ELF-1 (cell line): Measurements from ENCODE around the gene TOP1.
"Not testable (repeated sequence)": the region's sequence is repeated elsewhere in the genome, so short reads cannot be mapped to it uniquely, and the experiment has no call there.

ENCODE experiments used
- DNase-seq: peaks from one replicate; pipeline ENCODE4 v3.0.0-alpha.2; 2016; ENCODE audit warnings: low read depth, low spot score

Gene TOP1

DNA sequence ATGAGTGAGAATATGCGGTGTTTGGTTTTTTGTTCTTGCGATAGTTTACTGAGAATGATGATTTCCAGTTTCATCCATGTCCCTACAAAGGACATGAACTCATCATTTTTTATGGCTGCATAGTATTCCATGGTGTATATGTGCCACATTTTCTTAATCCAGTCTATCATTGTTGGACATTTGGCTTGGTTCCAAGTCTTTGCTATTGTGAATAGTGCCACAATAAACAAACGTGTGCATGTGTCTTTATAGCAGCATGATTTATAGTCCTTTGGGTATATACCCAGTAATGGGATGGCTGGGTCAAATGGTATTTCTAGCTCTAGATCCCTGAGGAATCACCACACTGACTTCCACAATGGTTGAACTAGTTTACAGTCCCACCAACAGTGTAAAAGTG lies 99.7 kb downstream of the TOP1 start:
- DNase-seq: not testable (repeated sequence)

DNA sequence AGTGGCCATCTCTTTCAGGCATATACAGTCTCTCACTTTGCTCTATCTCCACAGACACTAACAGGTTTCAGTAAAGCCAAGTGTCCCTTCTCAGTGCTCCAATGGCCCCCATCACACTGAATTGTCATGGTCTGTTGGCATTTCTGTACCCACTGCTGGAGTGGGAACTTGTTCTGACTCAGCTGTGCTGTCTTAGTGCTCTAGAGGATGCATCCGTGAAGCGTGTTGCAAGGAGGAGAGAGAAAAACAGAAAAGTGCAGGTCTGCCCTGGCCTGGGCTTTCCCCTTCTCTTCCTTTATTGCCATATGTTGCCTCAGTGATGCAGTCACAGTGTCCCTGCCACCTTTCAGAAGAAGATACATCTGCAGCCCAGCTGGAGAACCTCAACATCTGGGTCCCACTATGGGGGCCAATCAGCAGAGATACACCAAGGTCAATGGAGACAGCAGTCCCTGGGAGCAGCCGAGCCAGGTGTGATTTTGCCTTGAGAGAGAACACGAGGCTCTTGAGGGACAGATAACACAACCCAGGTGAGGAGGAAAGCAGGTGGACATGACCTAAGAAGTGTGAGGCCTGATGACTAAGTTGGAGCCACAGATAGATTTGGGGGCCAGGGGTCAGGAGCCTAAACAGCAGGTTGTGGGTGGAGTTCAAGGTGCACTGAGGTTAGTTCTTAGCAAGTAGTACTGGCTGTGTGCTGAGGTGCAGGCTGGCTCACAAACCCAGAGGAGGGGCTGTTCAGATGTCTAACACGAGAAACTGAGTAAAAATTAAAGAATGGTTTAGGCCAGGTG lies 103.2 kb downstream of the TOP1 start:
- no peak for DNase-seq

DNA sequence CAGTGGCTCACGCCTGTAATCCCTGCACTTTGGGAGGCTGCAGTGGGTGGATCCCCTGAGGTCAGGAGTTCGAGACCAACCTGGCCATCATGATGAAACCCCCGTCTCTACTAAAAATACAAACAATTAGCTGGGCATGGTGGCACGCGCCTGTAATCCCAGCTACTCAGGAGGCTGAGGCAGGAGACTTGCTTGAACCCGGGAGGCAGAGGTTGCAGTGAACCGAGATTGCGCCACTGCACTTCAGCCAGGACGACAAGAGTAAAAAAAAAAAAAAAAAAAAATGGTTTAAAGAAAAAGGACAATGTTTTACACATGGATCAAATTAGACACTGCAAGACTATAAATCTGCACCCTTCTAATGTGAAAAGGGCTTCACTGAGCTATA lies 103.8 kb downstream of the TOP1 start:
- DNase-seq: not testable (repeated sequence)

DNA sequence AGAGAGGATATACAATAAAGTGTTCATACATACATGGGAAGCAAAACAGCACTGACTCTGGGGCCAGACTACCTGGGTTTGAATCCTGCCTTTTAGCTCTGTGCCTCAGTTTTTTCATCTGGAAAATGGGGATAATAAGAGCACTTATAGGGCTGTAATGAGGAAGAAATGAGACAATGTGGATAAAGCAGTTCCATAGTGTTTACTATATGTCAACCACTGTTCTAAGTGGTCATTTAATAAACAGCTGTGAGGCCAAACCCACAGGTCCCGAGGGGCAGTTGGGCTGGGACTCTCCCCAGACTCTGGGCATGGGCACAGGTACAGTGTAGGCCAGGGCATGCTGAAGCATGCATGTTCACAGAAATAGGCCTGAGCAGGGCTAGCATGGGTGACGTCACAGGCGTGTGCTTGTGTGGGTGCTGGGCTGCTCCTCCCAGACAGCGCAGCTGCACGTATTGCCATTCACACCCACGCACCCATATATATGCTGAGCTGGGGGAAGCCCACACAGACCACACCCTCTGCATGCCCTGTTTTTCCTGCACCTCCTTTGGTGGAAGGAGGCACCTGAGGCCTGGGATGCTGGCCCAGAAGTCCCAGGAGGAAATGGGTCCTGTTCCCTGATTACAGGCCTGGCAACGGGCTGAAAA lies 105.2 kb downstream of the TOP1 start:
- DNase-seq: no peak

DNA sequence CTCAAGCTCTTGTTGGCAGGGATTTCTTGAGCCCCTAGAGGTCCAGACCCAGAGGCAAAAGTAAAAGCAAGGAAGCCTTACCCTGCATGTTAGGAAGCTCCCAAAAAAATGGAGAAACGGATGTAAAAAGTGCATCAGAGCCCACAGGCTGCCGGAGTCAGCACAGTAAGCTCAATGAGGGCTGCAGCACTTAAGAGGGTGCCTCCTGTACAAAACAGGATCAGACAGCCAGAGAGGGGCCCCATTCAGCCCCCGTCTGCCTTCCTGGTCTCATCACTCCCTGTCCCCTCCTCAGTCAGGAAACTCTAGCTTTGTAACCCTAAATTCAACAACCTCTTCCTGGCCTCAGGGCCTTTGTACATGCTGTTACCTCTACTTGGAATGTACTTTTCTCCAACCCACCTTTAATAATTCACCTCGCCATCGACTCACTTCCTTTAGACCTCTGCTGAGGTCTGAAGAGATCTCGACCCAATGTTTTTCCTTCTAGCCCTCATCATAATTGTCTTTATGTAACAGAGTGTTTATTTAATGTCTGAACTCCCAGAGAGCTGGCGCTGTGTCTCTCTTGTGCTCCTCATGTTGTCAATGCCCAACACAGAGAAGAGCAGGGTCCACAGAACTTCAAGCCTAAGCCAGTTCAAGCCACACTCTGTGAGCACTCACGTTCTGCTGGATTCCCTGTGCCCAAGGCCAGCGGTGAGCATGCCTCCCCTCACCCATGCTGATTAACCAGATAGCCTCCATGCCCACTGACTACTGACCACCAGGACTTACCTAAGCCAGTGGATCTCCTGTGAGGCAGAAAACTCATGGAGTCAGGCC lies 106.0 kb downstream of the TOP1 start:
- no peak for DNase-seq

DNA sequence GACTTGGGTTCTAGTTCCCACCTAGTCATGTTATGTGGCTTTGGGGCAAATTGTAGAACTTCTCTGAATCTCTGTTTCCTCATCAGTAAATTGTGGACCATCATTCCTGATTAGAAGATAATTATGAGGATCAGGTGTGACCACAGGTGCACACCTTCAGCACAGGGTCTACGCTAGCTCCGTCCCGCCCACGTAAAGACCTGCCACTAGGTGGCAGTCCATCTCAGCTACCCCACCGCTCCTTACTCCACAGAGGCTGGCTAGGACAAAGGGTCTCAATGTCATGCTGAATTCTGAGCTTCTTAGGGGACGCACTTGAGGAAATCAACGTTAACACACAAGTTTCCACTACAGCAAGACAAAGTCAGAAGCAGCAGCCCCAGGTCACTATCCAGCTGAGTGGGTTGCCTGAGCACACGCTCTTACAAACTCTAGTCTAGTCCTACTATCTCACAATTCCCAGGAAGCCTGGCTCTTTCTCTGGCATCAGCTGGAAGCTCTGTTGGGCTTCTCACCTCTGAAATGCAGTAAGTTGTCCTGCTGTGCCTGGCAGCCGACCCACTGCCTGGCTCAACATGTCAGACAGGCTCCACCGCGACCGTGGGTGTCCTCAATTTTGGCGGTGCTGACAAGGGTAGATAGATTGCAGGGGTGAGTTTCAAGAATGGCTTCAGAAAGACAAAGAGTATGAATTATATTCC lies 106.7 kb downstream of the TOP1 start:
- peak; percentile 86 for DNase-seq

DNA sequence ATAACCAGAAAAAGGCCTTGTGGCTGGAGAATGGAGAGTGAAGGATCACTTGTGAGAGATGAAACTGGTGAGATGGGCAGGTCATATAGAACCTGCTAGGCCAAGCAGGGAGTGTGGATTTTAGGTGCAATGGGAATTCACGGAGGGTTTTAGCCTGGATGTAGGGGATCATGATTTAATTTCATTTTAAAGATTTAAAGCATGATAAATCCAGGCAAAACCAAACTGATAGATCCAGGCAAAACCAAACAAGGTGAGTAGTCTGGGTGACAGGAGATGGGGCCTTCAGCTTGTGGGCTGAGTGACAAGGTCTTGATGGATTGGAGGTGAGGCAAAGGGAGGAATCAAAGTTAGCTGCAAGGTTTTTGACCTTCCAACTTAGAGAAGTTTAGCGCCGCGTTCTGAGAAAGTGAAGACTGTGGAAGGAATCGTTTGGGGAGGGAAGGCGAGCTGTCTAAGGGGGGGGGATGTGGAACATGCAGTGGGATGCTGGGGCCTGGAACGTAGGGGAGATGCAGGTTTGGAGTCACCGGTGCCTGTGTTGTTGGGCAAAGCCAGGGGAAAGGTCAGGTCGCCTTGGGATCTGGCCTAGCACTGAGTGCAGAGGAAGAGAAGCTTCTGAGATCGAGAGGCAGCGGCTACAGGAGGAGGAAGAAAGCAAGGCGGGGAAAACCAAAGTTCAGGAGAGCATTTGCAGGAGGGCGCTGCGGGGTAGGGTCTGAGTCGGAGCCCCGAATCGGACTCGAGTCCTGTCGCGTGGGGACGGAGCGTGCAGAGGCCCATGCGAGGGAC lies 107.5 kb downstream of the TOP1 start:
- no peak for DNase-seq

DNA sequence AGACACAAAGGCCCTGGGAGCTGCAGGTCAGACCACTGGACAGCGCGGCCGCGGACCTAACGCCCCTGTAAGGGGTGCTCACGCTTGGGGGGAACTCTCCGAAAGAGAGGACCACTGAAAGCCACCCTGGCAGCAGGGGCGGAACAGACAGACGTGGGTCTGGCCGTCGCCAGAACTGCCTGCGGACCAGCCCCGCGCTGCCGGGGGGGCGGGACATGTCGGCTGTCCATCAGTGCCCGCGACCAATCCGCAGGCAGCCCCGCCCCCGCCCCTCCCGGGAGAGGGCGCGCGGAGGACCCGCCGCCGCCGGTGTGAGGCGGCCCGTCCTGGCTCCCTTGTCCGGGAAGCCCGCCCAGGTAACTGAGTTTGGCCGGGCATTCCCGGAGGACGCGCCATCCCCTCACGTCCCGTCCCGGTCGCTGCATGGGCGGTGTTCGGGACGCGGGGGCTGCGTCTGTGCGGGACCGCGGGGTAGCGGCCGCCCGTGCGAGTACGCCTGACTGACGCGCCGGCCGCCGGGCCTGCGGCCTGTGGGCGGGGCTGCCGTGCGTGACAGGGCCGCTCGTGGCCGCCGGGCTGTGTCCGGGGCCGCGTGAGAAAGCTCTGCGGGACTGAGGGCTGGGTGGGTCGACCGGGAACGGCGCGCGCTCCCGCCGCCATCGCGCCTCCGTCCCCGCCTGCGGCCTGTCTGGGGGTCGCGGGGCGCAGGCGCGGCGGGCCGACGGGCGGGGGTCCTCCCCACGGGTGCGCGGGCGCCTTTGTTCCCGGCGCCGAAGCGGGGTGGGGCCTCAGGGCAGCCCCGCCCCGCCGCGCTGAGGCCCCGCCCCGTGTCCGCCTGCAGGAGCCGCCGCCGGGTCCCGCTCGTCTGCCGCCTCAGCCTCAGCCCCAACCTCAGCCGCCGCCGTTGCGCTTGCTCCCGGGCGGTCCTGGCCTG lies 108.3 kb downstream of the TOP1 start, which contains the start of gene PLCG1:
Gene PLCG1, plus strand, starts transcription at position 864 of the 934 bp plus-strand sequence. CDS start 99 bp downstream, outside the sequence.
- peak; percentile 94 for DNase-seq

DNA sequence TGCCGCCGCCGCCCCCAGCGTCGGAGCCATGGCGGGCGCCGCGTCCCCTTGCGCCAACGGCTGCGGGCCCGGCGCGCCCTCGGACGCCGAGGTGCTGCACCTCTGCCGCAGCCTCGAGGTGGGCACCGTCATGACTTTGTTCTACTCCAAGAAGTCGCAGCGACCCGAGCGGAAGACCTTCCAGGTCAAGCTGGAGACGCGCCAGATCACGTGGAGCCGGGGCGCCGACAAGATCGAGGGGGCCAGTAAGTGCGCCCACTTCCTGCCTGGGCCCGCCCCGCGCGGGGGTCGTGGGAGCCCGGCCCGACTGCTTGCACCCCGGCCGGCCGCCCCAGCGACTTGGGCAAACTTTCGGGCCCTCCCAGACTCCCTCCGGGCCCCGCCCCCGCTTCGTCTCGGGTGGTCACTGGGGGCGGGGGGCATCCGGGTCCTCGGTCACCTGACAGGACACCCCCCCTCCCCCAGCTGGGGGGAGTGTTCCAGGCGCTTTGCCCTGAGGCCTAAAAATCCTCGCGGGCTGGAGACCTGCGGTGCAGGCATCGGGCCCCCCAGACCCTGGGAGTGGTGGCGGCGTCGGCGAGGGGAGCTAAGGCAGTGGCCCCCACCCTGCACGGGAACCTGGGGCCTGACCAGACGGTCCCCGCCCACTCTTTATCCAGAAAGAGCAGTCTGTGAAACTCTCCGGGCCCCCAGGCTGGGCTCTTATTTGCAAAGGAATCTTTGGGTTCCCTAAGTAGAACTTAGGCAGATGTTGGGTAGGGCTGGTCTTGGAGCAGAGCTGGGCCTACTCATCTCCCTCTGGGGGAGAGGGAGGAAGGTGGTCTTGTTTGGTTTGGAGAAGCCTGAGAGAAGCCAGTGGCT lies 109.2 kb downstream of the TOP1 start:
- DNase-seq: peak; percentile 90

DNA sequence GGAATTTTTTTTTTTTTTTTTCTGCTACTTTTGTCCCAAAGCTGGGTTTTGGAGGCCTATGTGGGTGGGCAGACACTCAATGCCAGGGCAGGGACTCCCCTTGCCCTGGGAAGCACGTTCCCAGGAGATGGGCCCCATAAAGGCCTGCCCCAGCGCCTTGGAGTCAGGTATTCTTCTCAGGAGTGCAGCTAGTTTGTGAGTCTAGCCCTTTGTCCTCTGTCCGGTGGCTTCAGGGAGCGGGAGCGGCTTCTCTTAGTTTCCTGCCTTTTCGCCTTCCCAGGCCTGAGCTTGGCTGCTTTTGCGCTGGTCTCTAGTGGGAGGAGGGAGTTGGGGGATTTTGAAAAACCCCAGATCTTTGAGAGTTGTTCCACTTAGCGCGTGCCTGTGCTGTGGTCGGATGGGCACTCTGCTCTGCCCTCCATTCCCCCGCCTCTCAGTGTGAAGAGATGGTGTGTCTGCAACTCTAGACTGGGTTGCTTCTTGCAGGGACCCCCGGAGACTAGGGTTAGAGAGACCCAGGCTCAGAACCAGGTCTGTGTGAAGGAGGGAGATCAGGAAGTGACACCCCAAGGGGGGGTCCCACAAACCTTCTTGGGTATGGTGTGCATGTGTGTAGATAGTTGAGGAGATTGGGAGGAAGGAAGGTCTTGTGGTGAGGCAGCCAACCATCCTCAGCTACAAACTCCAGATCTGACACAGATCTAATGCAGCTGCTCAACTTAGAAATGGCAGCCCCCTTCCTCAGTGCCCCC lies 110.0 kb downstream of the TOP1 start:
- DNase-seq: peak; percentile 52

DNA sequence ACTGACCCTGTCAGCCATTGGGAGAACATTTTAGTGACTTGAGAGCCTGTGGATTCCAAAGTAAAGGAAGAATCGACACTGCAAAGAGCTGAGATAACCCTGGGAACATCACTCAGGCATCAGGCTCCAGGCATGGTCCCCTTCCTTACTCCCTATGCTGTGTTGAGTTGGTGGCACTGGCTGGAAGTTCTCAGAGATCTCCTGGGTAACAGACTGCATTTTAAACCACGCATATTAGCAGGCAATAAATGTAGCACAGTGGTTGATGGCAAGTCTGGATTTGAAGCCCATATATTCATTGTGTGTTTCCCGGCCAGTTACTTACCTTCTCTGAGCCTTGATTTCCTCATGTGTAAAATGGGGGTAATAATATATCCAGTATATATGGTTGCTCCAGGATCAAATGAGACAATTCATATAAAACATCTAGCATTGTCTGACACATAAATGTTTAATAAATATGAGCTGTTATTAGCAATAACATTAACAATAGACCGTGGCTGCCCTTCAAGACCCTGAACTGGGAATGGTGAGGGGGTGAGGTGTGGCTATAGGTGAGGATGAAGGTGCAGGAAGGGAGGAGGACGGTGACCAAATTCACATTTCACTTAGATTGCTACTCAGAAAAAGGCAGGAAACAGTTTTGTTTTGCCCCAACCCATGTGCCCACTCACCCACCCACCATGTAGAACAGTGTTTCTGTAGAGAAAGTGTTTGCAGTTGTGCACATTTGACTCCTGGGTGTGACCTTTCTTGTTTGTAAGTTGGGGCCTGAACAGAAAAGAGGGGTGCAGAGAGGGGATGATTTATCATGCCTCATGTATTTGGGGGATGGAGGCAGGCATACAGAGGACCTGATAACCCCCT lies 110.8 kb downstream of the TOP1 start:
- DNase-seq: no peak

DNA sequence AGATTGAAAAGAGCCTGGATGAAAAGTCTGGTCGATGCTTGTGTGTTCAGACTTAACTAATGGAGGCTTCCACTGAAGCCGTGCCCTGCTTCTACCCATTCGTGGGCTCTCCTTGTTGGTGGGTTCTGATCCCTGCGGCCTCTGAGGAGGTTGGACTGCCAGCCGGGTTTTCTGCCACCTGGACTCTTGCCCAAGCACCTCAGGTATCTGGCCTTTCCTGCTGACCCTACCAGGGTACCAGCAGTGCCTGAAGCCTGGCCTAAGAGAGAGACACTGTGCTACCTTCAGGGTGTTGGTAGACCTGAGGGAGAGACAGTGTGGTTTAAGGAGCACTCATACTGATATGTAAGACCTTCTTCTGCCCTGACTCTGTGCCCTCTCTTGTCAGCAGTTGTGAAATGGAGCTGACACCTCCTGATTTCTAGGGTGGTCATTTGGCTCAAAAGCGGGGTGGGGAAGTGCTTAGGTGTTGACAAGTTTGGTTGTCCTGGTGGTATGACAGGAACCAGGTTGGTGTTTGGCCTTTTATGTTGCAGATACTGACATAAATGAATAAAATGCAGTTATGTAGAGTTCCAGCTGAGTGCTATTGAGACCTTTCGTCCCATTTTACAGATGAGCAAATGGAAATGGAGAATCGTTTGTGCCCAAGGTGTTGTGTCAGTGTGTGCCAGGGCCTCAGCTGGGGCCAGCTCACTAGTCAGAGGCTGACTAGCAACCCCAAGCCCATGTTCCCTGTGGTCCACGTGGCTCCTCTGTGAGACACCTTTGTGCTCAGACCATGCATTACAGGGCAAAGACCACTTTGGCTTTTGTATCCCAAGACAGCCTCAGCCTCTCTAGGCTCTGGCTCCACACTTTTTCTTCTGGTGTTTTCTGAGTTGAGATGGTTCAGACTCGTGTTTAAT lies 111.9 kb downstream of the TOP1 start:
- DNase-seq: no peak

DNA sequence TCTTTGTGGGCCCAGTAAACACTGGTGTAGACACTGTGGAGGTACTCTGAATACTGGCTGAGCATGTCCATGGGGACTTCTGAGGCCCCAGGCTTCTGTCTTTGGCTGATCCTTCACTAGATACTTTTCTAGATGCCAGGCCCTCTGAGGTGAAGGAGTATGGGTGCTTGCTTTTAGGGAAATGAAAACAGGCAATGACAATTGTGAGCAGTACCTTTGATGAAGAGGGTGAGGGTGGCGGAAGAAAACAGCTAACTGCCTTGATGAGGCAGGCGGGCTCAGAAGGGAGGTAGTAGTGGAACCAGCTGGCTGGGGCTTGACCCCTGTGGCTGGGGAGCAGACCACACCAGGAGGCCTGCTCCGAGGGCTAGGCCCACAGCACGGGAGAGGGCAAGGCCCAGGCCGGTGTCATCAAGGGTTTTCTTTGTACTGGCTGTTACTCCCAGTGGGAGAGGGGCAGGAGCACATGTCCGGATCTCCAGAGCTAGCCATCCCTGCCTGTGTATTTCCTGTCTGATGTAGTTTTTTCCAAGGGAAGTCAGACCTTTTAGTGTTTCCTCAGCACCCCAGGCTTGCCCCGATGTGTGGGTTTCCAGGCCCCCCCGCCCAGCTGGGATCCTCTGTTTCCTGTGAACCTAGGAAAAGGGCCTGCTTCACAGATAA lies 112.7 kb downstream of the TOP1 start:
- DNase-seq: no peak

DNA sequence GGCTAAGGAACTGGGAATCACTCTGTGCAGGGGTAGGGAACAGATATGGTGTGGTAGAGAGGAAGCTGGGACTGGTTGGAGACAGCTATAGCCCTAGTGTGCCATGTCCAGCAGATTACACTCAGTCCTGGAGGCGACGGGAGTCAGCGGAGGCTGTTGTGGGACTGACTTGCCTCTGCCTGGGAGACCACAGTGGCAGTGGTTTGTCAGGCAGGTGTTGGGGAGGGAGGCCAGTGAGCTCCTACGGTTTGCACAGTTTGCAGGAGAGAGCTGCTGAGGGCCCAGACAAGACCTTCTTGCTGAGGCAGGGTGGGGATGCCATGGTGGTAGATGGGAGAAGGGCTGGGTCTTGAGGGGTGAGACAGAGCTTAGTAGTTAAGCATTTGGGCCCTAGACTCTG lies 113.6 kb downstream of the TOP1 start:
- DNase-seq: no peak

DNA sequence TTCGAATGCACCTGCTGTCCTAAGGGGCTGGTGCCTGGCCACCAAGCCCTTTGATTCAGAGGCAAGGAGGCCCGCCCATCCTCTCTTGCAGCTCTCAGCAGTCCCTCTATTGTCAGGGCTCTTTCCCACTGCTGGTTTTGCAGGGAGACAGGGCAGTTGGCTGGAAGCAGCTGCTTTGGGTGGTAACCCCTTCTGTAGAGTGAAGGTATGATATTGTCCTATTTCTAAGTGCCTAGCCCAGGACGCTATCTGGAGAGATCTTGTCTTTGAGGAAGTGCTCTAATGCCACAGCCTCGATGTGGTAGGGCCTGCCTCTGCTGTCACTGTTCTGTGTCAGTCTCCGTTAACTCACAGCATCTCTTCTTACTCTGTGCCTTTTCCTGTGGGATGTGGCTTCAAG lies 114.3 kb downstream of the TOP1 start:
- no peak for DNase-seq
